ENCODE results near the gene MIPOL1.

MIPOL1 gene

GRCh38 chr14:37595809-37596621 lies 398.3 kb downstream of the MIPOL1 start:
- no peaks in the 10 kb centered on the region for H3K27me3 ChIP-seq (replicated peaks; ENCODE audit: control insufficient read depth, insufficient read depth, low read length)
- no peak for TF ChIP-seq CTCF (IDR thresholded peaks at IDR 0.05; ENCODE audit: insufficient read depth, low read length, poor library complexity, severe bottlenecking)
- no peak for DNase-seq (ENCODE audit: extremely low read depth, insufficient read length)
- H3K4me3 ChIP-seq (replicated peaks; ENCODE audit: low read depth, low read length) = no peak overlapping the region
- no peaks in the 10 kb centered on the region for H3K36me3 ChIP-seq (ENCODE audit: control insufficient read depth, insufficient read depth, low read length)

- no peak overlapping the region for H3K4me3 ChIP-seq (replicated peaks; ENCODE audit: low read depth, low read length)
Measured at GRCh38 chr14:37596790-37597472, 399.2 kb downstream of the MIPOL1 start.

GRCh38 chr14:37597538-37597913 lies 399.8 kb downstream of the MIPOL1 start:
- Histone ChIP-seq H3K36me3 (ENCODE audit: control insufficient read depth, insufficient read depth, low read length) (no peaks in the 10 kb centered on the region), H3K27me3 (replicated peaks; ENCODE audit: control insufficient read depth, insufficient read depth, low read length) (no peaks in the 10 kb centered on the region), H3K4me3 (replicated peaks; ENCODE audit: low read depth, low read length) (no peak overlapping the region)
- TF ChIP-seq CTCF (IDR thresholded peaks at IDR 0.05; ENCODE audit: insufficient read depth, low read length, poor library complexity, severe bottlenecking) = no peak
- no peak for DNase-seq (ENCODE audit: extremely low read depth, insufficient read length)

More at GRCh38 chr14:37596790-37597472, 399.2 kb downstream of the MIPOL1 start:
- TF ChIP-seq CTCF (IDR thresholded peaks at IDR 0.05; ENCODE audit: insufficient read depth, low read length, poor library complexity, severe bottlenecking) = no peak
- DNase-seq (ENCODE audit: extremely low read depth, insufficient read length) = no peak
- no peaks in the 10 kb centered on the region for H3K36me3 ChIP-seq (ENCODE audit: control insufficient read depth, insufficient read depth, low read length)
- H3K27me3 ChIP-seq (replicated peaks; ENCODE audit: control insufficient read depth, insufficient read depth, low read length) = no peaks in the 10 kb centered on the region

- TF ChIP-seq CTCF (IDR thresholded peaks at IDR 0.05; ENCODE audit: insufficient read depth, low read length, poor library complexity, severe bottlenecking) = no peak
- no peaks in the 10 kb centered on the region for H3K27me3 ChIP-seq (replicated peaks; ENCODE audit: control insufficient read depth, insufficient read depth, low read length)
- no peak for DNase-seq (ENCODE audit: extremely low read depth, insufficient read length)
- no peak overlapping the region for H3K4me3 ChIP-seq (replicated peaks; ENCODE audit: low read depth, low read length)
- H3K36me3 ChIP-seq (ENCODE audit: control insufficient read depth, insufficient read depth, low read length) = no peaks in the 10 kb centered on the region
Measured at GRCh38 chr14:37597914-37598746, 400.4 kb downstream of the MIPOL1 start.

GRCh38 chr14:37598747-37599506 lies 401.2 kb downstream of the MIPOL1 start:
- TF ChIP-seq CTCF (IDR thresholded peaks at IDR 0.05; ENCODE audit: insufficient read depth, low read length, poor library complexity, severe bottlenecking) = no peak
- DNase-seq (ENCODE audit: extremely low read depth, insufficient read length) = no peak
- no peak overlapping the region for H3K4me3 ChIP-seq (replicated peaks; ENCODE audit: low read depth, low read length)
- H3K27me3 ChIP-seq (replicated peaks; ENCODE audit: control insufficient read depth, insufficient read depth, low read length) = no peaks in the 10 kb centered on the region
- no peaks in the 10 kb centered on the region for H3K36me3 ChIP-seq (ENCODE audit: control insufficient read depth, insufficient read depth, low read length)
